EH (cell line): Measurements from ENCODE around the gene NCOR2.

ENCODE experiments used
- DNase-seq: peaks from one replicate; pipeline ENCODE4 v3.0.0-alpha.2; 2015; ENCODE audit warnings: low read depth

NCOR2 gene

DNA sequence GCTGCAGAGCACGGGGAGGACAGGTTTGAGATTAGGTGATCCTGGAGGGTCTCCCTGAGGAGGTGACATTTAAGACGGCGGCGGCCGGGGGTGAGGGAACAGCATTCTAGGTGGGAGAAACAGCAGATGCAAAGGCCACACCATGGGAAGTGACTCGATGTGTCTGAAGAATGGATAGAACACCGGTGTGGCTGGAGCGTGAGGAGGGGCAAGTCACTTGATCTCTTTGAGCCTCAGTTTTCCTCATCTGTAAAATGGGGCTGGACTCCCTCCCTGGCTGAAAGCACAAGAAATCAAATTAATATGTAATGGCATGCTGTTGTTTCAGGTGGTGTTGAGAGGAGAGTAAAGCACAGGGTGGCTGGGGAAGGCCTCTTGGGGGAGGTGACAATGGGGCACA, 10.0 kb upstream of the NCOR2 start:
- no peak for DNase-seq

DNA sequence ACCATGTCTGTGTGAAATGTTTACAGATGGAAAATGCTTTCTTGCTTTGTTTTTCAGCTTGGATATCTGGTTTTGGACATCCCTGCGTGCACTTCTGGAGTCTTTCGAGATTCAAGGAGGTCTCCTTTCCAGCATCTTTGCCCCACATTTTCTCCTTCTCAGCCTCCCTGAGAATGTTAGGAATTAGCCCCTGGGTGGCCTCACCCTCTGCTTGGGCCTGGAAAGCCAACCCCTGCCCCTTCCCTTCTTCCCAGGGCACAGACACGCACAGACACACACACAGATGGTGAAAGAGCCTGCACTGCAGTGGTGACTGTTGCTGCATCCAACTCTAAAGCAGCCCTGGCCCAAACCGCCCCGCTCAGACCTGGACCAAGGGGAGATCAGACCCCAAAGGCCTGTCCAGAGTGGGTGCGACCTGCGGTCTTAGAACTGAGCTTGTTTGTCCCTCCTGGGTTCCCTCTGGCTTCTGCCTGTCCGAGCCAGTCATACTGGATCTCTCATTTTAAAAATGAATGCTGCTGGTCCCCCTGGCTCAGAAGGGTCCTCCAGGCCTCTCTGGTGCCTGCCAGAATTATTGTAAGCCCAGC, 8.7 kb upstream of the NCOR2 start:
- no peak for DNase-seq

DNA sequence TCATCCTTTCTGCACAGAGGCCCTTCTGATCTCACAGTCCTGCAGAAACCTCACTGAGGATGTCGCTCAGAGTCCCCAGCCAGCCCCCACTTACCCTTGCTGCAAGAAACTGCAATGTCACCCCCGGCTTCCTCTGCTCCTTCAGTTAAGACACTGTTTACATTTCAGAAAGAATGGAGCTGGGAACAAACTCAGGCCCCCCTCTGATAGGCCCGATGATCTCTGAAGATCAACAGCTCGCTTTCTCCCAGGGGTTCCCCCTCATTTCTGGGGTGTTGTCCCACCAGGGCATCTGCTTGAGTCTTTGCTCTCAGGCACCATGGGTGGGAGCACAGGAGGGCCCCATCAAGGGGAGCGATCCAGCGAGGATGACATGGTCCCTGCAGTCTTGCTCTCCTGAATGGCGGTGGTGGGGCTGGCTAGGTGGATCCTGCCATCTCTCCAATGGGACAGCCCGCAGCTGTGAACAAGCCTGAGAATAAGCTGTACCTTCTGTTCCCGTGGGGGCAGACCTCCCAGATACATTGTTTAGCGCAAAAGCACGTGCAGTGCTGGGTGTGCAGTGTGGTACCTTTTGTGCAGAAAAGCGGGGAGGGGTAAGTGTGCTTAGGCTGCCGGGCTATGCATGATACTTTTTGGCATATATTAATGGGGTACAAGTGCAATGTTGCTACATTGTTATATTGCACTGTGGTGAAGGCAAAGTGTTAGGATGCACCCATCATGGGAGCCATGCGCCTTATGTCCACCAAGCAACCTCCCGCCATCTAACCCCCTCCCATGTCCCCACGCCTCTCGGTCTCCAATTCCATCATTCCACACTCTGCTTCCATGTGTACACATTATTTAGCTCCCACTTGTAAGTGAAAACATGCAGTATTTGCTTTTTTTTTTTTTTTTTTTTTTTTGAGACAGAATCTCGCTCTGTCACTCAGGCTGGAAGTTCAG, 6.7 kb upstream of the NCOR2 start:
- no peak for DNase-seq

DNA sequence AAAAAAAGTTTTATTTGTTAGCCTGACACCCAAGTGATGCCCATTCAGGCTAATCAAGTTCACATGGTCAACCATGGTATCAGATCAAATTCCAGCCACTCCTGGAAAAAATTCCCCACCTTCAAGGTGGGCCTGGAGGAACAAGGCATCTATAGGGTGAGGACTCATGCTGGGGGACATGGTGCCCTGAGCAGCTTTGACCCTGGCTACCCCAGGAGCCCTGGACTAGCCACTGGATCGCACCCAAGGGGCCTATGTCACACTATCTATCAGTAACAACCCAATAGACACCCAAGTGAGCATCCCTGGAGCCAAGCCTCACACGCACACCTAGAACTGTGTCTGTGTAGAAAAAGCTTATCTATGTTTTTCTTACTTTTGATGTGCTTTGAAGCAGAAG, 4.1 kb upstream of the NCOR2 start:
- DNase-seq: no peak

DNA sequence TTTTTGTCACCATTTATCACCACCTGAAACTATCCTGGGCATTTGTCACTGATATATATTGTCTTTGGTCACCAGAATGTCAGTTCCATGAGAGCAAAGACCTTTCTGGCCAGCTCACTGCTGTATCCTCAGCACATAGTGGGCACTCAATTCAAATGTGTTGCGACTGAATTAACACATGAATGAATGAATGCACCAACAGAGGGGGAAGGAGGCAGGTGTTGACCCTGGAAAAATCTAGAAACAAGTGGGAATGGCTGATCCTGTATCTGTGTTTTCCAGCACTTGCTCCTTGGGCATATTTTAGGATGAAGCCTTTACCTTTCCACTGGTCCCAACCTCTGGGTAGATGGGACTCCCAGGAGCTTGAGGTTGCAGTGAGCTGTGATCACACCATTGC, 3.4 kb upstream of the NCOR2 start:
- no peak for DNase-seq

DNA sequence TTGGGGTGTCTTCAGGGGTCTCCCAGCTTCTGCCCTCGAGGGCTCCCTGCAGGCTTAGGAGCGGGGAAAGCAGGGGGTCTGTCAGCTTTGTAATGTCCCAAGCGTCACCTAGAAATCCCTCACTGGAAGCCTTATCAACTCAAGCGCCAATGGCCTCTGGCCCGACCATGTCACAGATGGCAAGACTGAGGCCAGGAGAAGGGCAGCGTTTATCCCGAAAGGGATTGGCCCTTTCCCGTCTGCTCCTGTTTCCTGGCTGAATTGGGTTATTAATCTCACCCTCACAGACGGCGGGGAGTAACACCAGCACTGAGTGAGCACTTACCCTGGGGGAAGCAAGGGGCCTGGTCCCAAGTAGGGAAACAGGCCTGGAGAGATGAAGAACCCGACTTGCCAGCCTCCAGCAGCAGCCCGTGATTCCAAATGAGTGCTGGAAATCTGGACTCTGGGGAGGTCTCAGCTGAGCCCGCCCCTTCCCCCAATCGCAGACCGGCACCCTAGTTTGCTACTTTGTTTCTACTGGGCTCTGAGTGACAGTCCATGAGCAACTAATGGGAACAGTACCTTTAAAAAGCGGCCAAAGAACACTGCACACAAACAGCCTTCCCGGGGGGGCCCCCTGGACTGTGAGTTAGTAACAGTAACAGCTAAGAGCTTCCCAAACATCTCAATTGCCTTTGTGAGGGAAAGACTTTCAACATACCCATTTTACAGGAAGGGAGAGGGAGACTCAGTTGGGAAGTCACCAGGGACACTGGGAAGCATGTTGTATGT, 2.1 kb upstream of the NCOR2 start:
- DNase-seq: no peak

DNA sequence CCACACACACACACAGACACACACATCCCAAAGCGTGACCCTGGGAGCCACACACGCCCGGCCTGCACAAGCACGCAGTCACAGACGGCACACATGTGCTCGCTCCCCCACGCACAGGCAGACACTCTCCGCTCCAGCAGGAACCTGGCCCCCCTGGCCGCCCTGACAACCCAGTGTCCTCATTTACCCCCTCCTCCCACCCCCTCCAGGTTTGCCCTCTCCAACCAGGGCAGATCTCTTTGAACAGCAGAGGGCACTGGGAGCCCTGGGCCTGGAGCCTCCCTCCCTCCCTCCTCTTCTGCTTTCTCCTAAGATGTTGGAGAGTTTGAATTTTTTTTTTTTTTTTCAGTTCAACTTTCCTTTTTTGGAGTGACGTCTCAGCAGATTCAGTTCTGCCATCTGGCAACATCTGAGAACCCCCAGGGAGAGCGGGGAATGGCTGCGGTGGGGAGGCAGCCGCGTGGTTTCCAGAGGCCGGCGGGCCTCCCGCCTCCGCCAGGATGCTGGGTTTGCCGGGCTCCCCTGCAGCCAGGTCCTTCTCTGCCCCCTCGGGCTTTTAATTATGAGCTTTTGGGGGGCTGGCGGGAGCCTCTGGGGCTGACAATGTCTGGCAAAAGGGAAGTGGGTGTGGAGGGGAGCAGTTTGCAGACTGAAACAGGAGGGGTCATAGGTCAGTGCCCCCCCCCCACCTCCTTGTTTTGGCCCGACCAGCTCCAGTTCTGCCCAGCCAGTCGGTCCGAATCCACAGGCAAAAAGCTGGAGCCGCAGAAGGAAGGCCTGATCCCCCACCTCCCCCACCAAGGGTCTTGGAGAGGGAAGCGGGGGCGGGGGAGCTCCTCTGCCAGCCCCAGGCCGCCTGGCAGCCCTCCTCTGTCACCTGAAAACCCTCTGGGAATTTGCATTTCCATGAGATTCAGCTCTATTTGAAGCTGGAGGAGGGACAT, 1.3 kb upstream of the NCOR2 start:
- peak; percentile 95 for DNase-seq

DNA sequence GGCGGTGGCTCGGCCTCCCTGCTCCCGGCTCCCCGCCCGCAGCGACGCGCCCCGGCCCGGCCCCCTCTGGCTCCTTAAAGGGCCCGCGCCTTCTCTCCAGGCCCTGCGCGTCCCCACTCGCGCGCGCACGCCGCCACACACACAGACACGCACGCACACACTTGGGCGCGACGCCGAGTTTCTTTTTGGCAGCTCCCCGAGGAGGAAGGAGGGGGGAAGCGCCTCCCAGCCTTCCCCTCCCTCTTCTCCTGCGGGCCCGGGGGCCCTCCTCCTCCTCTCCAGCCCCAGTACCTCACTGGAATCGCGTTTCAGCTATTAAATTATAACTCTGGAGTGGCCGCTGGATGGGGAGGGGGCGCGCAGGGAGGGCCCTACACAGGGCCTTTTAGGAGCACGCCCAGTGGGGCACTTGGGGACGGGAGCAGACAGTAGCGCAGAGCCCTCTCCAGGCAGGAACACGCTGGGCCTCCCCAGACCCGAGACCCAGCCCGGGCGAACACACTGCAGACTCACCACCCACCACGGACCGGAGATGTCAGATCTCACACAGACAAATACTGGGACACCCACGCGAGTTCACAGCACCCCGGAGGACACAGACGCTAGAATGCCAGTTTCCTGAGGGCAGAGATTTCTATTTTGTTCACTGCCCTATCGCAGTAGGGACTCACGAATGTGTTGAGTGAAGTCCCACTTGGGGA, 411 bp upstream of the NCOR2 start:
- DNase-seq: peak; percentile 96

DNA sequence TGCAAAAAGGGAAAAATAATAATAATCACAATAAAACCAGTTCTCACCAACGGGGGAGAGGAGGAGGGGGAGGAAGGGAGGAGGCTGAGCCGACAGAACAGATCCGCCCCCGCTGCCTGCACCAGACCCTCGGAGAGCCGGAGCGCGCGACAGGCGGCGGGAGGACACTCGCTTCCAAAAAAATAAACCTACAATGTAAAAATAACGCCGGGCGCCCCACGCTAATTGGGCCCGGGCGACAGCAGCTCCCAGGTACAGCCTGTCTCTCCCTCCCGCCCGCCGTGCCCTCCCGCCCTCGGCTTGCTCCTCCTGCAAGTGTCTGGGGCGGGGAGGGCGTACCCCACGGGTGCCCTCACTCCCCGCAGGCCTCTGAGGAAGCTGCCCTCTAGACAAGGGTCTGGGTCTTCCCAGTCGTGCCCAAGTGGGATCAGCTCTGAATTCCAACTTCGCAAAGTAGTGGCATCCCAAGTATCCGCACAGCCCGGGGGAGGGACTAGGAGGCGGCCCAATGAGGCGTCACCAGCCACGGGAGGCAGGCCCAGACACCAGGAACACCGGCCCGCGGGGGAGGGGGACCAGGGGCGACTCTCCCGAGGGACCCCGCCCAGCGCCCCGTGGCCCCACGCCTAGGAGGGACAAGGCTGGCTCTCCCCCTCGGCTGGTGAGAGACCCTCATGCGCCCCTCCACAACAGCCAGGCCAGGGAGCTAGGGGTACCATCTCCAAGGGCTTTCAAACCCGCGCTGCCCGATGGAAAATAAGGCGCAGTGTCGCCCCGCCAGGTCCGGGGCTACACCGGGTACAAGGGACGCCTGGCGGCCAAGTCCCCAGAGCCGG, 1.0 kb downstream of the NCOR2 start:
- DNase-seq: peak; percentile 83

DNA sequence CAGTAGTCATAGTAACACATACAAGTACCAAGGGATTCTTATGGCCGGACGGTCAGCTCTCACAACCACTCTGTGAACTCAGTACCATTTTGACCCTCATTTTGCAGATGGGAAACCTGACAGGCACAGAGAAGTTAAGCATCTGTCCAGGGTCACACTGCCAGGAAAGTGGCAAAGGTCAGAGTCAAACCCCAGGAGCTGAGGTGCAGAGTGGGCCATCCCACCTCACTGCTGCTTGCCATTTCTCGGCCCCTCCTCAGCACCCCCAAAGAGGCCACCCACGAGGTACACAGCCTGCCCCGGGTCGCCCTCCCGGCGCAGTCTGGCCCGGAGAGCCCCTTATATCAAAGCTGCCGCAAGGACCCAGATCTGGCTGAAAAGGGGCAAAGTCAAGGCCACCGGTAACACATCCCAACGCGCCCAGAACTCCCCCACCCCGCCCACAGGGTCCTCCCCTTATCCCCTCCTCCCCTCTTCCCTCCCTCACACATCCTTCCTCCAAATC, 1.7 kb downstream of the NCOR2 start:
- no peak for DNase-seq

DNA sequence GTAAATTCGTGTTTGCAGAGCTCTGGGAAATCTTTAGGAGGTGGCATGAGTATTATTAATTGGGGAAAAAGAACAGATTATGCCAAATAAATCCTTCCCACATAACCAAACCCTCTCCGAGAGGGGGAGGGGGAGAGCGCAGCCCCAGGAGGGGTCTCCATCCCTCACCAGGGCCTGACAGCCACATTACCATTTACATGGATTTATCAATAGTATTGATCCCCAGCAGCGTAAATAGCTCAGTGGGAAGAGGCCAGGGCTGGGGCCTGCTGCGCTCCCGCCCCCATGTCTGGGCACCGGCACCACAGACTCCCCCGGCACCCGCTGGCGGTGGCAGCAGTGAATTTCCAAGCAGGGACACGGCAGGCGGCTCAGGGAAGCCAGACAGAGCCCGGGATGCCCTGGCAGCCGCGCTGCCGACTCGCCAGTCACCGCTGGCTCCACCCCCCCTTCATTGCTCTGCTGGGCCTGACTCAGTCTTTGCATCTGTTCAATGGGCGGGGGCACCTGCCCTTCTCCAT, 2.4 kb downstream of the NCOR2 start:
- DNase-seq: no peak

DNA sequence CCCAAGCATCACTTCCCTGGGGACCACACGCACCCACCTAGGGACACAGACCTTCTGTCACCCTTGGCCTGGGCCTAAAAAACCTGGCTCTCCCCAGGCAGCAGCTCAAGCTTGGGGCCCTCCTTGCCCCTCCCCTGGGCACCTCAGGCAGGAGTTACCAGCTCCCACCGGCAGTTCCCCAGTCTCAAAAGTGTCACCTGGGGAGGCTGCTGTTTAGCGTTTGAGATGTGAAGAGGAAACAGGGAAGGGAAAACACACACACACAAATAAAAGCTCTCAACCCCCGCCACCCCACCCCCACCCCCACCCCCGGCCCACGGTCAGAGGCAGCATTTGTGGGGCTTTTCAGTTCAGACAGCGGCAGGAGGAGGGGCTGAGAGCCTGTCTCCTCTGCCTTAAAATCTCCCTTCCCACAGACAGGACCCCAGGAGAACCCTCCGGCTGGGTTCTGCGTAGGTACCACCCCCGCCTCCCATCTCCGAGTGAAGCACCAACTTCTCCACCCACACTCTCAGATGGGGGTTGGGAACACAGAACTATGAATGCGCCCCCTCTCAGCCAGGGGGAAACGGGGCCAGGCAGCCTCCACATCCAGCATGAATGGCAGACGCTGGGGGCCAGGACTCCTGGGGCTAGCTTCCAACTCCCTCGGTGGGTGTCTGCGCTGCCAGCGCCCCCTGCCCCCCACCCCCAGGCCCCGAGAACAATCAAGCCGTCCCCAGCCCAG, 3.0 kb downstream of the NCOR2 start:
- no peak for DNase-seq

DNA sequence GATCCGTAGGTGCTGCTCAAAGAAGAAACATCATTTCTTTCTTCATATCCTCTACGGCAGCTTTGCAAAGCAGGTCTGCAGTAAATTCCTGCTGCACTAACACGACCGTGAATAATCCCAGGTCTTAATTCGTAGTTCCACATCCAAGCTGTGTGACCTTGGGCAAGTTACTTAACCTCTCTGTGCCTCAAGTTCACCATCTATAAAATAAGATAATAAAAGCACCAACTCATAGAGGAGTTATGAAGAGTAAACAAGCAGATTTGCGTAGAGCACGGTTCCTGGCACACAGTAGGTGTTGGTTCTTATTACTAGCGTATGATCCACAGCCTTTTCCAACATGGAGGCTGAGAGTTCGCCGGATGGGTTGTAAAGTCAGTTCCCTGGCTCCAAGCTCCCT, 3.6 kb downstream of the NCOR2 start:
- no peak for DNase-seq

DNA sequence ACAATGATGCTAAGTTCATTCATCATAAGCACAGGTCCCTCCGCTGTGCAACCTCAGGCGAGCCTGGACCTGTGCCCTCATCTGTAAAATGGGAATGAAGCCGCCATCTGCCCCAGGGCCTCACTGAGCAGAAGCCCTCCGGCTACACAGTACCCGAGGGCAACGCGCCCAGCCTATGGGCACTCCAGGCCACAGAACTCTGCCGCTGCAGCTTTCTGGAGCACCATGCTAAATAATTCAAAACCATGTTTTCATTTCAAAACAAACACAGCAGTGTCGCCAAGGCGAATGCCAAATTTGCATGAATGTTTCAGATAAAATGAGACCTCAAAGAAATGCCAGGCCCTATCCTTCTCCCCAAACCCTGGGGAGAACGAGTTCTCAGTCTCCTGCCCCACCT, 4.0 kb downstream of the NCOR2 start:
- no peak for DNase-seq

DNA sequence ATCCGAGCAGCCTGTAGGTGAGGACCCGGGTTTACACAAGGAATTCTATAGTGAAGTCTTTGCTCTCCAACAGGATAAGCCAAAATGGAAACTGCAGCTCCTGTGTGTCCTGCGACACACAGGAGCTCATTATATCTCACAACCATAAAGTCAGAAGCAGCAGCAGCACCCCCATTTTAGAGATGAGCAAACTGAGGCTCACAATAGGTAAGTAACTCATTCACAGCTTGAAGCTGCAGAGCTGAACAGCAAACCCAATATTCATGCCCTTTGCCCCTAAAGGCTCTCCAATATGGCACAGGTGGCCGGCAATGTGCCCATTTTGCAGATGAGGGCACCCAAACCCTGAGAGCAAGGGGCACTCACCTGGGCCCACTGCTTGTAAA, 4.6 kb downstream of the NCOR2 start:
- DNase-seq: no peak

DNA sequence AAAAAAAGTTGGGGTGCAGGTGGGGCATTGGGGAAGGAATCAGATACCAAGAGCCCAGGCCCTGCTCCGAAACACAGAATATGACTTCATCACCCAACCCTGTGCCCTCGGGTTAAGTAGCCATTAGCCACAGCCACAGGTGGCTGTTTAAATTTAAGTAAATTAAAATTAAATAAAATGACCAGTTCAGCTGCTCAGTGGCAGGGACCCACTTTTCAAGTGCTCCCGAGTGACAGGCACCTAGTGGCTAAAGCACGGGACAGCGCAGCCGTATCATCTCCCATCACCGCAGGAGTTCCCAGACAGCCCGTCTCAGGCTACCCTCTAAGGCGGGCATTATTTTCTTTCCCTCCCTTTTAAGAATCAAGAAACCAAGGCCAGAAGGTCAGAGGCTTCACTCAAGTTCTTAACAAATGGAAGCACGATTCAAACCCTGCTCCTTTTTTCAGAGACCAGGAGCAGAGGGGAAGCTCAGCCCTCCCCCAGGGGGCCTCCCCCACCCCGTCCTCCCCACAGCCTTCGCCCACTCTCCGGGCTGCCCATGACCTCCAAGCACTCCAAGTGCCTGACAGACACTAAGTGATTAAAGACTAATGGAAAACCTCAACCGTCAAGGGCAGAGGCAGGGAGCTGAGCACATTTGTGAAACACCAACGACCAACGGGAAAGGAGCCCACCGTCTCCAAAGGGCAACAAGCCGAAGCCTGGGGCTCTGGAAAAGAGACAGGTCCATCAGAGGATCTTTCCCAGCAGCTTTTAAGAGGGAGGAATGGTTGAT, 5.2 kb downstream of the NCOR2 start:
- no peak for DNase-seq

DNA sequence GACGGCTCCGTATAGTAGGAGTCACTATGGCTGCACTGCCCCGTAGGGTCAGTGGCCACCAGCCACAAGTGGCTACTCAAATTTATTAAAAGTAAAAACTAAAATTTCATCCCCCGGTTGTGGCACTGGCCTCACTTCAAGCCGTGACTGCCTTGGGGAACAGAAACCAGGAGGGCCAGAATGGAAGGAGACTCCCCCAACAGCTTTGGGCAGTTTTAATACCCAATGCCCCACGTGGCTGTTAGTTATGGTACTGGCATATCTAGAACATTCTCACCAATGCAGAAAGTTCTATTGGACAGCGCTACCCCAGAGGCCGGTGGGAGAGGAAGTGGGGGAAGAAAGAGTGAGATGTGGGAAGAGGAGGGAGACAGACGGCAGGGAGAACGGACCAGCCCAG, 6.2 kb downstream of the NCOR2 start:
- DNase-seq: no peak

DNA sequence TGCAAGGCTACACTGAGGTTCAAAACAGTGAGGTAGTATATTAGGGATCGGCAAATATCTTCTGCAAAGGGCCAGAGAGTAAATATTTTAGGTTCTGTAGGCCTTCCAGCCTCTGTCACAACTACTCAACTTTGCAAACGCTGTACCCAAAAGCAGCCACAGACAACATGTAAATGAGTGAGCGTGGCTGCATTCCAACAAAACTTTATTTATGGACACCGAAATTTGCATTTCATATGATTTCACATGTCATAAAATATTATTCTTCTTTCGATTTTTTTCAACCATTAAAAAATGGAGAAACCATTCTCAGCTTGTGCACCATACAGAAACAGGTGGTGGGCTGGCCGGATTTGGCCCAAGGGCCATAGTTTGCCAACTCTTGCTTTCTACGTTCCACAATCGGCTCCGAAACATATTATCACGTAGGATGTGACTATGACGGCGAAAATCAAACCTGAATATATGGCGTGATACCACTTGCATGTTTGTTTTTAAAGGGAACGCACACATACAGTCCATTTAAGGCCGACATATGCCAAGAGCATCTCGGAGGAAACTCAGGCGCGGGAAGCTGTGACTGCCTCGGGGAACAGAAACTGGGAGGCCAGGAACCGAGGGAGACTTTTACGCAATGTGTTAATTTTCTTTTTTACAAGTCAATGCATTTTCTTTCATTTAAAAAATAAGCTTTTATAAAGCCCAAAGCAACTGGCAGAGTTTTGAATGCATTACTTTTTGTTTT, 7.1 kb downstream of the NCOR2 start:
- no peak for DNase-seq
